ENCODE data around the gene MEG3.

- no peak for TF ChIP-seq POLR2A (IDR thresholded peaks at IDR 0.05; ENCODE audit: low read depth, low read length)
- no peak for TF ChIP-seq USF2 (IDR thresholded peaks at IDR 0.05; ENCODE audit: low read depth, low read length)
- no peak for TF ChIP-seq CTCF (conservative IDR thresholded peaks at IDR 0.05; ENCODE audit: low read depth, low read length)
- TF ChIP-seq CEBPB (IDR thresholded peaks at IDR 0.05; ENCODE audit: low read depth, low read length), result no peak
- TF ChIP-seq RAD21 (IDR thresholded peaks at IDR 0.05; ENCODE audit: low read length), result no peak
- TF ChIP-seq RCOR1 (IDR thresholded peaks at IDR 0.05; ENCODE audit: insufficient replicate concordance, low read length), result no peak
- no peak for TF ChIP-seq FOS (IDR thresholded peaks at IDR 0.05; ENCODE audit: low read depth, low read length)
- TF ChIP-seq RFX5 (IDR thresholded peaks at IDR 0.05; ENCODE audit: low read depth, low read length), result no peak
- no peak for TF ChIP-seq ELK1 (IDR thresholded peaks at IDR 0.05; ENCODE audit: borderline replicate concordance, low read depth, low read length)
- TF ChIP-seq MXI1 (IDR thresholded peaks at IDR 0.05; ENCODE audit: borderline replicate concordance, low read depth, low read length), result no peak
- TF ChIP-seq SMC3 (IDR thresholded peaks at IDR 0.05; ENCODE audit: low read depth, low read length), result no peak
- no peak for TF ChIP-seq BHLHE40 (IDR thresholded peaks at IDR 0.05; ENCODE audit: low read depth, low read length)
Measured at GRCh38 chr14:100872259-100873095, 46.6 kb downstream of the MEG3 start.
